ENCODE measurements around the gene OR6N1.

- TF ChIP-seq CTCF (IDR thresholded peaks at IDR 0.05; ENCODE audit: low read depth, low read length, missing input control) (no peak), YY1 (IDR thresholded peaks at IDR 0.05) (no peak), MAX (IDR thresholded peaks at IDR 0.05) (no peak), RAD21 (IDR thresholded peaks at IDR 0.05) (no peak), GABPA (IDR thresholded peaks at IDR 0.05 in 1 of 2, conservative IDR thresholded peaks at IDR 0.05 in 1 of 2) (no peak), SP1 (IDR thresholded peaks at IDR 0.05) (no peak), TAF1 (conservative IDR thresholded peaks at IDR 0.05) (no peak), REST (IDR thresholded peaks at IDR 0.05) (no peak), ATF3 (IDR thresholded peaks at IDR 0.05) (no peak), ZBTB33 (IDR thresholded peaks at IDR 0.05) (no peak)
These were observed 38.3 kb upstream of the OR6N1 start for GRCh38 chr1:158810311-158810710.
